HCT116 (cell line): Measurements from ENCODE around the gene DIRAS2. TPM values are rescaled to one million over a fixed set of nuclear protein-coding genes. Genes with fewer than 3 reads are reported as not detected.
"Not testable (repeated sequence)": the region's sequence is repeated elsewhere in the genome, so short reads cannot be mapped to it uniquely, and the experiment has no call there.

Experiments used
- ATAC-seq: fragments of 200-7000 bp; cut with Tn5 transposase; 2 replicates; pipeline ENCODE4 v1.9.1; 2020; ENCODE audit warnings: mild to moderate bottlenecking, moderate library complexity
- BruUV-seq: library from RNA; stranded (reverse); fragments of 400-500 nt; replicated peaks from 2 replicates; lab custom pipeline; 2021; lab: Mats Ljungman, UMichigan
- CTCF ChIA-PET: fragments of 300-600 bp; sonication (Branson Sonifier 250); formaldehyde crosslinking; loops from one replicate; lab custom pipeline; 2021; ENCODE audit warnings: antibody characterized with exemption; lab: Charles Lee
- POLR2A ChIA-PET: fragments of 300-600, 350-600 bp; sonication (Branson Sonifier 250); formaldehyde crosslinking; loops from one replicate; lab custom pipeline; 2021; ENCODE audit warnings: antibody characterized with exemption; lab: Charles Lee
- RAD21 ChIA-PET, 2 experiments: fragments of 300-600 bp; sonication (Branson Sonifier 250); formaldehyde crosslinking; loops; one replicate each; lab custom pipeline; 2023; ENCODE audit warnings: low total read pairs in 2 of 2; ENCODE audit not compliant: uncharacterized antibody in 2 of 2, unreplicated experiment in 2 of 2, low non-redundant PET in 1 of 2; lab: Charles Lee
- DNase-seq: peaks from one replicate; pipeline ENCODE4 v3.0.0-alpha.2; 2010; ENCODE audit warnings: low read depth, low spot score
- H2AFZ ChIP-seq: fragments of 200-600 bp; shearing (Covaris generic), sonication (generic); 2 replicates; pipeline ENCODE4 v1.6.1; 2017; ENCODE audit warnings: low read depth, mixed run types, mixed read lengths, antibody characterized with exemption, low read length; ENCODE audit not compliant: poor library complexity, severe bottlenecking
- H3K27ac ChIP-seq: 2 replicates; pipeline ENCODE4 v1.5.1; 2012; ENCODE audit warnings: low read depth, low read length
- H3K27me3 ChIP-seq: fragments of 200-600 bp; sonication (generic); 2 replicates; pipeline ENCODE4 v1.6.1; 2016; ENCODE audit warnings: mixed run types, low read length, mixed read lengths; ENCODE audit not compliant: insufficient read depth
- H3K36me3 ChIP-seq, 2 experiments: fragments of 200-500 bp in 1 of 2; fragments of 200-600 bp in 1 of 2; sonication (Bioruptor generic) in 1 of 2; sonication (generic) in 1 of 2; 2 replicates each; pipeline versions ENCODE4 v1.5.1 to v1.6.1; 2014 to 2016; ENCODE audit warnings: low read length in 2 of 2, inconsistent platforms in 1 of 2, mixed read lengths in 1 of 2, mixed run types in 1 of 2; ENCODE audit not compliant: insufficient read depth in 2 of 2, control insufficient read depth in 1 of 2
- H3K4me1 ChIP-seq, 2 experiments: fragments of 200-600 bp in 1 of 2; sonication (generic) in 1 of 2; 2 replicates each; pipeline versions ENCODE4 v1.5.1 to v1.6.1; 2012 to 2017; ENCODE audit warnings: low read length in 2 of 2, inconsistent platforms in 1 of 2, mild to moderate bottlenecking in 1 of 2, mixed read lengths in 1 of 2, mixed run types in 1 of 2, moderate library complexity in 1 of 2; ENCODE audit not compliant: insufficient read depth in 2 of 2, control insufficient read depth in 1 of 2
- H3K4me2 ChIP-seq: fragments of 200-600 bp; sonication (generic); 2 replicates; pipeline ENCODE4 v1.6.1; 2017; ENCODE audit warnings: mixed run types, low read length, mixed read lengths
- H3K4me3 ChIP-seq, 2 experiments: fragments of 200-600 bp in 1 of 2; sonication (generic) in 1 of 2; replicated peaks in 1 of 2; 2 replicates each; pipeline ENCODE4 v1.5.1; 2011 to 2016; ENCODE audit warnings: low read length in 2 of 2, control low read depth in 1 of 2, low read depth in 1 of 2, mild to moderate bottlenecking in 1 of 2, mixed read lengths in 1 of 2, mixed run types in 1 of 2
- H3K79me2 ChIP-seq: fragments of 200-600 bp; sonication (generic); 2 replicates; pipeline ENCODE4 v1.6.1; 2017; ENCODE audit warnings: mild to moderate bottlenecking, mixed run types, low read length, moderate library complexity, mixed read lengths; ENCODE audit not compliant: insufficient read depth
- H3K9ac ChIP-seq: fragments of 200-600 bp; sonication (generic); 2 replicates; pipeline ENCODE4 v1.6.1; 2016; ENCODE audit warnings: low read length, mixed read lengths
- H3K9me2 ChIP-seq: fragments of 200-600 bp; sonication (generic), shearing (Covaris generic); 2 replicates; pipeline ENCODE4 v1.6.1; 2017; ENCODE audit warnings: mixed run types, mild to moderate bottlenecking, moderate library complexity; ENCODE audit not compliant: insufficient read depth
- H3K9me3 ChIP-seq, 2 experiments: fragments of 200-500 bp in 1 of 2; fragments of 200-600 bp in 1 of 2; sonication (Bioruptor generic) in 1 of 2; sonication (generic) in 1 of 2; 2 replicates each; pipeline ENCODE4 v1.6.1; 2014 to 2017; ENCODE audit warnings: low read length in 2 of 2, mixed read lengths in 2 of 2, inconsistent platforms in 1 of 2, low read depth in 1 of 2, mild to moderate bottlenecking in 1 of 2, mixed run types in 1 of 2, moderate library complexity in 1 of 2; ENCODE audit not compliant: control insufficient read depth in 1 of 2, insufficient read depth in 1 of 2
- H4K20me1 ChIP-seq: fragments of 200-600 bp; sonication (generic), shearing (Covaris generic); 2 replicates; pipeline ENCODE4 v1.6.1; 2017; ENCODE audit warnings: mixed run types, mild to moderate bottlenecking, moderate library complexity; ENCODE audit not compliant: insufficient read depth
- EGR1 ChIP-seq: IDR thresholded peaks from 2 replicates; pipeline ENCODE4 v1.6.1; 2012; ENCODE audit warnings: low read depth
- FOSL1 ChIP-seq: IDR thresholded peaks from 2 replicates; pipeline ENCODE4 v1.6.1; 2012; ENCODE audit warnings: low read depth
- POLR2A ChIP-seq: IDR thresholded peaks from 2 replicates; pipeline ENCODE4 v1.7.0; 2011; ENCODE audit warnings: borderline replicate concordance; ENCODE audit not compliant: insufficient read depth, insufficient read length; ENCODE audit errors: extremely low read depth
- POLR2AphosphoS5 ChIP-seq: IDR thresholded peaks from 2 replicates; pipeline ENCODE4 v1.6.1; 2011; ENCODE audit warnings: mild to moderate bottlenecking, low read depth, low read length, moderate library complexity
- SRF ChIP-seq: IDR thresholded peaks from 2 replicates; pipeline ENCODE4 v1.6.1; 2012; ENCODE audit warnings: low read depth
- ZFX ChIP-seq: fragments of 450-650 bp; IDR thresholded peaks from 2 replicates; pipeline ENCODE4 v1.6.1; 2017
- ZNF274 ChIP-seq: fragments of 200-500 bp; sonication (Bioruptor generic); IDR thresholded peaks from 2 replicates; pipeline ENCODE4 v1.6.1; 2014; ENCODE audit warnings: mild to moderate bottlenecking, low read depth, low read length, inconsistent platforms
- intact Hi-C: fragments of 100-400 bp; cut with micrococcal nuclease; formaldehyde crosslinking; loops from 2 replicates; pipeline ENCODE4 v1.10.0; 2022
- total RNA-seq: library from RNA; stranded (reverse); gene quantifications from one replicate; pipeline ENCODE4 v1.2.1, GENCODE V29; 2021; ENCODE audit not compliant: unreplicated experiment

The DIRAS2 gene
- total RNA-seq, 1 experiment from 2014 or later = not detected

- RAD21 ChIA-PET, H3K4me1 ChIP-seq, H3K9ac ChIP-seq, H3K4me2 ChIP-seq, H4K20me1 ChIP-seq, BruUV-seq, intact Hi-C loops, DNase-seq, POLR2A ChIA-PET, H3K27ac ChIP-seq, H3K79me2 ChIP-seq, H3K4me3 ChIP-seq, ATAC-seq, H3K9me3 ChIP-seq, H3K9me2 ChIP-seq, H3K36me3 ChIP-seq, CTCF ChIA-PET, H2AFZ ChIP-seq: not testable (repeated sequence)
- H3K27me3 ChIP-seq = peaks cover 16% of the 10 kb centered on the region
These were observed 14.3 kb upstream of the DIRAS2 start for GRCh38 chr9:90656876-90657275.

DNA sequence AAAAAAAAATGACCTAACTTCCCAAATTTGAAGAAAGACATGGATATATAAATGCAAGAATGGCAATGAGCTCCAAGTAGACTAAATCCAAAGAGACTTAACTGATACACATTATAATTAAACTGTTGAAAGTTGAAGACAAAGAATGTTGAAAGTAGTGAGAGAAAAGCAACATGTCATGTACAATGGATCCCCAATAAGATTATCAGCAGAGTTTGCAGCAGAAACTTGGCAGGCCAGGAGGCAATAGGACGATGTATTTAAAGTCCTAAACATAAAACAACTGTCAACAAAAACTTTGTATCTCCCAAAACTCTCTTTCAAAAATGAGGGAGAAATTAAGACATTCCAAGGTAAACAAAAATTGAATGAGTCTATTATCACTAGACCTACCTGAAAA lies 8.6 kb upstream of the DIRAS2 start:
- H4K20me1 ChIP-seq = no peaks in the 10 kb centered on the region
- no peak overlapping the region for H3K4me2 ChIP-seq
- no peaks in the 10 kb centered on the region for H3K36me3 ChIP-seq
- no peak overlapping the region for H3K9ac ChIP-seq
- no peaks in the 10 kb centered on the region for H3K4me1 ChIP-seq
- no TSS peak for BruUV-seq
- ChIA-PET RAD21 (no interaction called here), POLR2A (no interaction called here), CTCF (no interaction called here)
- DNase-seq (no peak), ATAC-seq (no peak)
- TF ChIP-seq FOSL1 = no peak
- TF ChIP-seq SRF = no peak
- no peak for TF ChIP-seq EGR1
- no peak for TF ChIP-seq ZNF274
- no peak for TF ChIP-seq POLR2A
- no peak for TF ChIP-seq ZFX
- no peak for TF ChIP-seq POLR2AphosphoS5
- intact Hi-C loops = no loop called here
- H3K27ac ChIP-seq = no peak overlapping the region
- peaks cover 19% of the 10 kb centered on the region for H3K27me3 ChIP-seq
- no peaks in the 10 kb centered on the region for H3K9me3 ChIP-seq
- no peak overlapping the region for H3K4me3 ChIP-seq
- no peak overlapping the region for H2AFZ ChIP-seq
- no peaks in the 10 kb centered on the region for H3K79me2 ChIP-seq
- no peaks in the 10 kb centered on the region for H3K9me2 ChIP-seq
